BE2C (cell line): Measurements from ENCODE around the gene FAM111A.

ENCODE experiments used
- DNase-seq: peaks from one replicate; pipeline ENCODE4 v3.0.0-alpha.2; 2020
- H3K27me3 ChIP-seq: fragments of 250-450 bp; sonication (Bioruptor Pico); 2 replicates; pipeline ENCODE4 v1.5.1; 2020; ENCODE audit warnings: mild to moderate bottlenecking
- H3K36me3 ChIP-seq: fragments of 250-450 bp; sonication (Bioruptor Pico); 2 replicates; pipeline ENCODE4 v1.5.1; 2020; ENCODE audit warnings: mild to moderate bottlenecking
- H3K4me1 ChIP-seq: fragments of 250-450 bp; sonication (Bioruptor Pico); 2 replicates; pipeline ENCODE4 v1.5.1; 2020
- H3K4me3 ChIP-seq: 2 replicates; pipeline ENCODE4 v1.5.1; 2011; ENCODE audit warnings: low read depth, low read length
- H3K9me3 ChIP-seq: fragments of 250-450 bp; sonication (Bioruptor Pico); 2 replicates; pipeline ENCODE4 v1.5.1; 2020
- TF ChIP-seq, protein P1 (sequence below): IDR thresholded peaks from 2 replicates; pipeline ENCODE4 v1.5.1; 2012; ENCODE audit warnings: mild to moderate bottlenecking, low read depth, low read length

FAM111A gene

DNA sequence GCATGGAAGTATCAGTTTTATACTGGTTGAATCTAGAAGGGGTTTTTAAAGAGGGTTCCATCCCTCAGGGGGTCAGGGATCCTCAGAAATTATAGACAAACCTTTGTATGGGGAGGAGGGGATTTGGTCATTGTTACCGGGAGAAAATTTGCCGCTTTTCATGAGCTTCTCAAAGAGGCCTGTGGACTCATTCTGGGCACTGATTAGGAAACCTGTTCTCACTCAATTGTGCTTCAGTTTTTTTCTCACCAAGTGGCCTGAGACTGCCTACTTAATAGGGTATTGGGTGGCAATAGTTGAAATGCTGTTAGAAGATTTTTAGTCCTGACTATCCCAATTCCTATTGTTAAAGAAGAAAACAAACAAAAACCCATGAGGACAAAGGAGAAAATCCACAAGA is 56.1 kb downstream of the FAM111A start:
- Histone ChIP-seq H3K4me3 (no peak overlapping the region), H3K36me3 (no peaks in the 10 kb centered on the region), H3K9me3 (no peaks in the 10 kb centered on the region), H3K4me1 (no peaks in the 10 kb centered on the region), H3K27me3 (no peaks in the 10 kb centered on the region)
- no peak for DNase-seq
- TF ChIP-seq, protein P1, sequence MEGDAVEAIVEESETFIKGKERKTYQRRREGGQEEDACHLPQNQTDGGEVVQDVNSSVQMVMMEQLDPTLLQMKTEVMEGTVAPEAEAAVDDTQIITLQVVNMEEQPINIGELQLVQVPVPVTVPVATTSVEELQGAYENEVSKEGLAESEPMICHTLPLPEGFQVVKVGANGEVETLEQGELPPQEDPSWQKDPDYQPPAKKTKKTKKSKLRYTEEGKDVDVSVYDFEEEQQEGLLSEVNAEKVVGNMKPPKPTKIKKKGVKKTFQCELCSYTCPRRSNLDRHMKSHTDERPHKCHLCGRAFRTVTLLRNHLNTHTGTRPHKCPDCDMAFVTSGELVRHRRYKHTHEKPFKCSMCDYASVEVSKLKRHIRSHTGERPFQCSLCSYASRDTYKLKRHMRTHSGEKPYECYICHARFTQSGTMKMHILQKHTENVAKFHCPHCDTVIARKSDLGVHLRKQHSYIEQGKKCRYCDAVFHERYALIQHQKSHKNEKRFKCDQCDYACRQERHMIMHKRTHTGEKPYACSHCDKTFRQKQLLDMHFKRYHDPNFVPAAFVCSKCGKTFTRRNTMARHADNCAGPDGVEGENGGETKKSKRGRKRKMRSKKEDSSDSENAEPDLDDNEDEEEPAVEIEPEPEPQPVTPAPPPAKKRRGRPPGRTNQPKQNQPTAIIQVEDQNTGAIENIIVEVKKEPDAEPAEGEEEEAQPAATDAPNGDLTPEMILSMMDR = no peak

DNA sequence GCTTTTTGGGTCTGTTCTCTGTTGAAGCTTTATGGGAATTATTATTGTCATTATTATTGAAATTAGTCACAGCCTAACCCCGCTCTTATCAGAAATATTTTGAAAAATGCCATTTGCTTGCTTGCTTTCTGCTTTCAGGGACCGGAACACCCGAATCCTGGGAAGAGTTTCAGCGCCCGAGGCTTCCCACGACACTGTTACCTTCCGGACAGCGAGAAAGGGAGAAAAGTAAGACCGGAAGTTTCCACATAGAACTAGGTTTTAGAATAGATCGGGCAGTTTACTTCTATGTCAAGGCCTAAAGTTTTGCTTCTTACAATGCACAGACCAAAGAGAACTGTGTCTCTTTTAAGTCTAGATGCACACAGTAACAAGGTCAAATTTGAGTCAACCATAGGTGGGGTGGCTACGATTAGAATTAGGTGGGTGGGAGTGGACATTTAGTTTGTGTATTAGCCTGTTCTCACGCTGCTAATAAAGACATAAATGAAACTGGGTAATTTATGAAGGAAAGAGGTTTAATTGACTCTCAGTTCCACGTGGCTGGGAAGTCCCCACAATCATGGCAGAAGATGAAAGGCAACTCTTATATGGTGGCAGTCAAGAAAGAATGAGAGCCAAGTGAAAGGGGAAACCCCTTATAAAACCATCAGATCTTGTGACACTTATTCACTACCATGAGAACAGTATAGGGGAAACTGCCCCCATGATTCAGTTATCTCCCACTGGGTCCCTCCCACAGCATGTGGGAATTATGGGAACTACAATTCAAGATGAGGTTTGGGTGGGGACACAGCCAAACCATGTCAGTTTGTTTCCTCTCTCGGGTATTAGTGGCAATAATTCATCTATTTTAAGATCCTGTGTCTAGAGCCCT is 57.1 kb downstream of the FAM111A start:
- Histone ChIP-seq H3K9me3 (no peaks in the 10 kb centered on the region), H3K27me3 (no peaks in the 10 kb centered on the region), H3K36me3 (no peaks in the 10 kb centered on the region), H3K4me1 (no peaks in the 10 kb centered on the region), H3K4me3 (no peak overlapping the region)
- TF ChIP-seq, protein P1 = no peak
- DNase-seq = no peak

DNA sequence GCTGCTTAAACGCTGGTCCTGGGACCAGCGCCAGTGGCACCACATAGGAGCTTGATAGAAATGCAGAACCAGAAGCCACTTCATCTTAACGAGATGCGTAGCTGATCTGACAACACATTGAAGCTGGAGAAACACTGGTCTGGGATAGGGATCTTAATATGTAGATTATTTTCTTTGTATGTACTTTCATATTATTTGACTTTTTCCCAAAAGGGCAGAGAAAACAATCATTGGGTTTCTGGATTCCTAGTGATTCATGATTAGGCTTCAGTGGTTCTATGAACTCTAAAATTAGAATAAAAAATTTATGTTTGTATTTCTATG is 57.7 kb downstream of the FAM111A start:
- no peaks in the 10 kb centered on the region for H3K36me3 ChIP-seq
- no peak for DNase-seq
- no peak overlapping the region for H3K4me3 ChIP-seq
- TF ChIP-seq, protein P1 = no peak
- no peaks in the 10 kb centered on the region for H3K9me3 ChIP-seq
- no peaks in the 10 kb centered on the region for H3K27me3 ChIP-seq
- H3K4me1 ChIP-seq = no peaks in the 10 kb centered on the region

DNA sequence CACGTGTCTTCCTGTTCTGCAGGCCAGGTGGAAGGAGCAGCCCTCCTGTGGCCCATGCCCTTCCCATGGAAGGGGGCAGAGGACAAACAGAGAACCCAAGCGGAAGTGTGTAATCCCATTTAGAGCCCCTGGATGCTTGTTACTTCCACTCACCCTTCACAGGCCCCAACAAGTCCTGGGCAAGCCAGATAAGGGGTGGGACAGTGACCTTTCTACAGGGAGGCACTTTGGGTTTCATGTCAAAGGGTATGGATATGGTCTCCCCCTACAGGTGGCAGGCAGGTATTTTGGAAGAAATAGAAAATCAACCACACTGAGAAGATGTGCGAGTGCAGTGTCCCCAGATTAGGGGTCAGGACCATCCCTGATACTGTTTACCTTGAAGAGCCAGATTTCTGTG is 58.7 kb downstream of the FAM111A start:
- H3K4me1 ChIP-seq = no peaks in the 10 kb centered on the region
- H3K27me3 ChIP-seq = no peaks in the 10 kb centered on the region
- TF ChIP-seq, protein P1 = no peak
- no peaks in the 10 kb centered on the region for H3K36me3 ChIP-seq
- no peaks in the 10 kb centered on the region for H3K9me3 ChIP-seq
- DNase-seq = no peak
- H3K4me3 ChIP-seq = no peak overlapping the region
